ENCODE results near the gene CDC14A.

The CDC14A gene

GRCh38 chr1:100556181-100556580 is 203.9 kb downstream of the CDC14A start:
- H3K23ac ChIP-seq (ENCODE audit: low read length), result no peak overlapping the region
- H3K18ac ChIP-seq (ENCODE audit: low read length), result no peak overlapping the region
- no peak overlapping the region for H3K9ac ChIP-seq (ENCODE audit: low read length)
- H2BK5ac ChIP-seq (ENCODE audit: low read depth, low read length, poor library complexity), result no peak overlapping the region
- no peak overlapping the region for H2BK12ac ChIP-seq (ENCODE audit: low read length)
- no peak overlapping the region for H2AK5ac ChIP-seq (ENCODE audit: low read length)
- H2AFZ ChIP-seq (ENCODE audit: insufficient read depth, low read length, poor library complexity), result no peak overlapping the region
- H3K4me2 ChIP-seq (ENCODE audit: low read length), result no peak overlapping the region
- no peaks in the 10 kb centered on the region for H3K79me2 ChIP-seq (ENCODE audit: control insufficient read depth, insufficient read depth, low read length, poor library complexity)
- no peak overlapping the region for H4K12ac ChIP-seq (ENCODE audit: low read depth, low read length)
- H2BK120ac ChIP-seq (ENCODE audit: insufficient read depth, low read length, poor library complexity), result no peak overlapping the region
- no peak overlapping the region for H3K4me3 ChIP-seq (ENCODE audit: low read depth, low read length)
- no peak overlapping the region for H3K27ac ChIP-seq (ENCODE audit: low read depth, low read length)
- H4K8ac ChIP-seq (ENCODE audit: low read depth, low read length), result no peak overlapping the region
- H3K14ac ChIP-seq (ENCODE audit: low read length), result no peak overlapping the region
- no peaks in the 10 kb centered on the region for H3K79me1 ChIP-seq (ENCODE audit: low read length)
- no peak for DNase-seq
- no peaks in the 10 kb centered on the region for H3K36me3 ChIP-seq (ENCODE audit: control insufficient read depth in 1 of 2, insufficient read depth in 2 of 2, low read length in 2 of 2)
- no peak overlapping the region for H4K91ac ChIP-seq (ENCODE audit: low read depth, low read length)
- no peak overlapping the region for H3K4ac ChIP-seq (ENCODE audit: low read depth, low read length)
- H3K27me3 ChIP-seq (ENCODE audit: insufficient read depth, low read length), result no peaks in the 10 kb centered on the region
- H3K4me1 ChIP-seq (ENCODE audit: control insufficient read depth in 1 of 2, insufficient read depth in 2 of 2, low read length in 2 of 2), result no peaks in the 10 kb centered on the region
- no peaks in the 10 kb centered on the region for H3K9me3 ChIP-seq (ENCODE audit: insufficient read depth, low read depth, low read length)
- no CpG with 5 or more reads among the region's 1 CpG for WGBS (ENCODE audit: extremely low coverage, insufficient coverage, insufficient read length)

- Histone ChIP-seq H3K9me3 (ENCODE audit: insufficient read depth, low read depth, low read length) (no peaks in the 10 kb centered on the region), H4K91ac (ENCODE audit: low read depth, low read length) (no peak overlapping the region), H3K27me3 (ENCODE audit: insufficient read depth, low read length) (no peaks in the 10 kb centered on the region), H4K12ac (ENCODE audit: low read depth, low read length) (no peak overlapping the region), H2BK120ac (ENCODE audit: insufficient read depth, low read length, poor library complexity) (no peak overlapping the region), H3K18ac (ENCODE audit: low read length) (no peak overlapping the region), H2BK5ac (ENCODE audit: low read depth, low read length, poor library complexity) (no peak overlapping the region), H3K4me1 (ENCODE audit: control insufficient read depth in 1 of 2, insufficient read depth in 2 of 2, low read length in 2 of 2) (no peaks in the 10 kb centered on the region), H2AFZ (ENCODE audit: insufficient read depth, low read length, poor library complexity) (no peak overlapping the region), H4K8ac (ENCODE audit: low read depth, low read length) (no peak overlapping the region), H3K14ac (ENCODE audit: low read length) (no peak overlapping the region), H3K4me2 (ENCODE audit: low read length) (no peak overlapping the region), H3K4me3 (ENCODE audit: low read depth, low read length) (no peak overlapping the region), H3K36me3 (ENCODE audit: control insufficient read depth in 1 of 2, insufficient read depth in 2 of 2, low read length in 2 of 2) (no peaks in the 10 kb centered on the region), H2AK5ac (ENCODE audit: low read length) (no peak overlapping the region), H3K23ac (ENCODE audit: low read length) (no peak overlapping the region), H3K79me1 (ENCODE audit: low read length) (no peaks in the 10 kb centered on the region), H3K27ac (ENCODE audit: low read depth, low read length) (no peak overlapping the region), H3K9ac (ENCODE audit: low read length) (no peak overlapping the region), H3K79me2 (ENCODE audit: control insufficient read depth, insufficient read depth, low read length, poor library complexity) (no peaks in the 10 kb centered on the region), H3K4ac (ENCODE audit: low read depth, low read length) (no peak overlapping the region), H2BK12ac (ENCODE audit: low read length) (no peak overlapping the region)
- no peak for DNase-seq
- no CpG with 5 or more reads among the region's 3 CpGs for WGBS (ENCODE audit: extremely low coverage, insufficient coverage, insufficient read length)
Observed at GRCh38 chr1:100556925-100557605, 204.8 kb downstream of the CDC14A start.

- Histone ChIP-seq H4K8ac (ENCODE audit: low read depth, low read length) (no peak overlapping the region), H3K79me1 (ENCODE audit: low read length) (no peaks in the 10 kb centered on the region)
Observed at GRCh38 chr1:100557606-100557953, 205.3 kb downstream of the CDC14A start.

GRCh38 chr1:100565533-100565932 is 213.2 kb downstream of the CDC14A start:
- H4K8ac ChIP-seq (ENCODE audit: low read depth, low read length), result no peak overlapping the region
- no peak overlapping the region for H2BK120ac ChIP-seq (ENCODE audit: insufficient read depth, low read length, poor library complexity)
- no peak overlapping the region for H3K18ac ChIP-seq (ENCODE audit: low read length)
- H4K12ac ChIP-seq (ENCODE audit: low read depth, low read length), result no peak overlapping the region
- H3K9ac ChIP-seq (ENCODE audit: low read length), result no peak overlapping the region
- H3K36me3 ChIP-seq (ENCODE audit: control insufficient read depth in 1 of 2, insufficient read depth in 2 of 2, low read length in 2 of 2), result no peaks in the 10 kb centered on the region
- no peak overlapping the region for H2AK5ac ChIP-seq (ENCODE audit: low read length)
- H3K79me2 ChIP-seq (ENCODE audit: control insufficient read depth, insufficient read depth, low read length, poor library complexity), result no peaks in the 10 kb centered on the region
- no peaks in the 10 kb centered on the region for H3K79me1 ChIP-seq (ENCODE audit: low read length)
- no peak overlapping the region for H2AFZ ChIP-seq (ENCODE audit: insufficient read depth, low read length, poor library complexity)
- WGBS (ENCODE audit: extremely low coverage, insufficient coverage, insufficient read length), result no CpG with 5 or more reads among the region's 3 CpGs
- H3K4me2 ChIP-seq (ENCODE audit: low read length), result no peak overlapping the region
- H3K23ac ChIP-seq (ENCODE audit: low read length), result no peak overlapping the region
- no peak overlapping the region for H3K4me3 ChIP-seq (ENCODE audit: low read depth, low read length)
- no peak overlapping the region for H3K14ac ChIP-seq (ENCODE audit: low read length)
- no peaks in the 10 kb centered on the region for H3K27me3 ChIP-seq (ENCODE audit: insufficient read depth, low read length)
- no peak overlapping the region for H2BK5ac ChIP-seq (ENCODE audit: low read depth, low read length, poor library complexity)
- H3K4me1 ChIP-seq (ENCODE audit: control insufficient read depth in 1 of 2, insufficient read depth in 2 of 2, low read length in 2 of 2), result no peaks in the 10 kb centered on the region
- H3K27ac ChIP-seq (ENCODE audit: low read depth, low read length), result no peak overlapping the region
- H3K9me3 ChIP-seq (ENCODE audit: insufficient read depth, low read depth, low read length), result no peaks in the 10 kb centered on the region
- no peak for DNase-seq
- H2BK12ac ChIP-seq (ENCODE audit: low read length), result no peak overlapping the region
- no peak overlapping the region for H4K91ac ChIP-seq (ENCODE audit: low read depth, low read length)
- no peak overlapping the region for H3K4ac ChIP-seq (ENCODE audit: low read depth, low read length)

More at GRCh38 chr1:100557606-100557953, 205.3 kb downstream of the CDC14A start:
- Histone ChIP-seq H3K4me1 (ENCODE audit: control insufficient read depth in 1 of 2, insufficient read depth in 2 of 2, low read length in 2 of 2) (no peaks in the 10 kb centered on the region), H4K12ac (ENCODE audit: low read depth, low read length) (no peak overlapping the region), H3K27ac (ENCODE audit: low read depth, low read length) (no peak overlapping the region), H3K36me3 (ENCODE audit: control insufficient read depth in 1 of 2, insufficient read depth in 2 of 2, low read length in 2 of 2) (no peaks in the 10 kb centered on the region), H3K4me3 (ENCODE audit: low read depth, low read length) (no peak overlapping the region), H3K4ac (ENCODE audit: low read depth, low read length) (no peak overlapping the region), H3K9me3 (ENCODE audit: insufficient read depth, low read depth, low read length) (no peaks in the 10 kb centered on the region), H4K91ac (ENCODE audit: low read depth, low read length) (no peak overlapping the region), H2BK12ac (ENCODE audit: low read length) (no peak overlapping the region), H2BK5ac (ENCODE audit: low read depth, low read length, poor library complexity) (no peak overlapping the region), H3K4me2 (ENCODE audit: low read length) (no peak overlapping the region), H3K23ac (ENCODE audit: low read length) (no peak overlapping the region), H2AK5ac (ENCODE audit: low read length) (no peak overlapping the region), H3K27me3 (ENCODE audit: insufficient read depth, low read length) (no peaks in the 10 kb centered on the region), H2AFZ (ENCODE audit: insufficient read depth, low read length, poor library complexity) (no peak overlapping the region), H3K18ac (ENCODE audit: low read length) (no peak overlapping the region), H3K9ac (ENCODE audit: low read length) (no peak overlapping the region), H3K79me2 (ENCODE audit: control insufficient read depth, insufficient read depth, low read length, poor library complexity) (no peaks in the 10 kb centered on the region), H2BK120ac (ENCODE audit: insufficient read depth, low read length, poor library complexity) (no peak overlapping the region), H3K14ac (ENCODE audit: low read length) (no peak overlapping the region)
- DNase-seq, result no peak
